GM19467 (cell line): ENCODE data around the gene PDZK1IP1.
"Not testable (repeated sequence)": the region's sequence is repeated elsewhere in the genome, so short reads cannot be mapped to it uniquely, and the experiment has no call there.

ENCODE experiments used
- ATAC-seq: cut with Tn5 transposase; IDR thresholded peaks from one replicate; pipeline ENCODE4 v1.9.1; 2021; ENCODE audit warnings: mild to moderate bottlenecking, moderate library complexity; ENCODE audit not compliant: unreplicated experiment

The PDZK1IP1 gene

GRCh38 chr1:47181955-47182675 lies 7.7 kb downstream of the PDZK1IP1 start:
- ATAC-seq, result no peak

DNA sequence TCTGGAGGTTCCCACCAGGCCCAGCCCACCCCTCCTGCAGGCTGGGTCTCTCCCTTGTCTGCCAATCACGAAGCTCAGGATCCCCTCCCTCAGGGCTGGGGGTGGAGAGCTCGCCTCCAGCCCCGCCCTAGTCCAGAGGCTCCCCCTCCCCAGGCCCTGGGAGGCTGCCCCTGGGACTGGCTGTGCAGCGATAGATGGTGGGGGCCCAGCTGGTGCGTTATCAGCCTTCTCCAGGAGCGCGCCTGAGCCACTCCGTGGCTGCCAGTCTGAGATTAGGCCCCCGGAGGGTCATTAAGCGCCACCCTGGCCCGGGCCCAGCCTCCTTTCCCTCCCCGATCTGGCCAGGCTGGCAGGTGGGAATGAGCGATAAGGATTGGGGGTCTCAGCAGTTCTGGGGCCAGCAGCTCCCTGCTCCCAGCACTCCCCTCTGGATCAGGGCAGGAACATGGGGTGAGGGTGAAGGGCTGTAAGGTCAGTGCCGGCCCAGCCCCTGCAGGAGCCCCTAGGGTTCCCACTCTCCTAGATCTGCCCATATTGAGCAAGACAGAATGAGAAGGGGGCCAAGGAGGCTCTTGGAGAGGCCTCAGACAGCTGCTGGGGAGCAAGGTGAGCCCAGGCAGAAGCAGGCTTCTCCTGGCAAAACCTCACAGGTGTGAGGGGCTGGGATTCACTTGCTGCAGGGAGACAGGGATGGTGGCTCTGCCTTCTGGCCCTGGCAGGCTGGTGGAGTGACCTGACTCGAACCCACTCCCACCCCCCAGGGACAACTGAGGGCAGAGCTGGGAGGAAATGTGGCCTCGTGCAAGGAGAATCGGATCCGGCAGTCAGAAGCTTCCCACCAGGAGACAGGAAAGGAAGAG lies 8.5 kb downstream of the PDZK1IP1 start:
- ATAC-seq, result no peak

- no peak for ATAC-seq
Observed at GRCh38 chr1:47180603-47181094, 9.2 kb downstream of the PDZK1IP1 start.

DNA sequence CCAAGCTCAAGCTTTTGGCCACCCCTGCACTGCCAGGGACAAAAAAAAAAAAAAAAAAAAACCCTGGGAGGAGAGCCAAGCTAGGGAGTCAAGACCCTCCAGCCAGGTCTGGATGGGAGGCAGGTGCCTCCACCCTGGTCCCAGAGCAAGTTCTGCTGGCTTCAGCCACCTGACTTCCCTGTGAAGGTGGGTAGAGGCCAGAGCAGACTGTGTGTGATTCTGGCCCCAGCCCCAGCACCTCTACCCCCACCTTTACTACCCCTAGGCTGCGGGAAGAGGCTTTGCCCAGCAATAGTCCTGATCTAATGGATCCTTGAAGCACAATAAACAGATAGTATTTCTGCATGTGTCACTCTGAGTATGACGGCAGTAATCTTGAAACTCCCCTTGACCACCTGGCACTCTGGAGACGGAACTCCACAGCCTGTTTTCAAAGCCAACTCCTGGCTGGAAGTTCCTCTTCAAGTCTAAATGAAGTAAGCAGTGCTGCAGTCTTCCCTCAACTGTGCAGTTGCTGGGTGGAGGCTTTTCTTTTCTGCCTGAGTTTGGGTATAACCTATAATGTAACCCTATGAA lies 9.8 kb downstream of the PDZK1IP1 start:
- ATAC-seq, result no peak

GRCh38 chr1:47179017-47179987 lies 10.5 kb downstream of the PDZK1IP1 start:
- ATAC-seq, result peak; percentile 79

GRCh38 chr1:47178654-47179016 lies 11.2 kb downstream of the PDZK1IP1 start:
- no peak for ATAC-seq

- ATAC-seq, result no peak
Observed at GRCh38 chr1:47178020-47178419, 11.8 kb downstream of the PDZK1IP1 start.

GRCh38 chr1:47175227-47175934 lies 14.5 kb downstream of the PDZK1IP1 start:
- no peak for ATAC-seq

DNA sequence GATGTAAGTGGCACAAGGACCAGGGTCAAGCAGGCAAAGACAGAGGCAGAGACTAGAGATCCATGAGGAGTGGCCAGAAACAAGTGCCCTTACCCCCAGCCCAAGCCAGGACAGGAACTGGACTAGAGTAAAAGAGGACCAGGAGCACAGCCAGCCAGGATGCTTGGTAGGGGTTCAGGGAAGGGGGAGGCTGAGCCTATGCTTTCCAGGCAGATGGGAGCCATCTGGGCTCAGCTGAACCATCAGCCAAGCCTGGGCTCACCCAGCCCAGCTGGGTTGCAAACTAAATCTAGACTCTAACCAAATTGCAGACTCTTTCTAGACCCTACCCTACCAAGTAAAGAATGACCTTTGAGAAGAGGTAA lies 15.2 kb downstream of the PDZK1IP1 start:
- no peak for ATAC-seq

DNA sequence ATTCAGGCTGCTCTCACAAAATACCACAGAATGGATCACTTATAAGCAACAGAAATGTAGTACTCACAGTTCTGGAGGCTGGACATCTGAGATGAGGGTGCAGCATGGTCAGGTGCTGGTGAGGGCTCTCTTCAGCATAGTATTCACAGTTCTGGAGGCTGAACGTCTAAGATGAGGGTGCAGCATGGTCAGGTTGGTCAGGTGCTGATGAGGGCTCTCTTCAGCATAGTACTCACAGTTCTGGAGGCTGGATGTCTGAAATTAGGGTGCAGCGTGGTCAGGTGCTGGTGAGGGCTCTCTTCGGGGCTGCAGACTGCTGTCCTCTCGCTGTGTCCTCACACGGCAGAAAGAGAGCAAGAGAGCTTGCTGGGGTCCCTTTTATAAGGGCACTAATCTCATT lies 17.1 kb downstream of the PDZK1IP1 start:
- no peak for ATAC-seq

DNA sequence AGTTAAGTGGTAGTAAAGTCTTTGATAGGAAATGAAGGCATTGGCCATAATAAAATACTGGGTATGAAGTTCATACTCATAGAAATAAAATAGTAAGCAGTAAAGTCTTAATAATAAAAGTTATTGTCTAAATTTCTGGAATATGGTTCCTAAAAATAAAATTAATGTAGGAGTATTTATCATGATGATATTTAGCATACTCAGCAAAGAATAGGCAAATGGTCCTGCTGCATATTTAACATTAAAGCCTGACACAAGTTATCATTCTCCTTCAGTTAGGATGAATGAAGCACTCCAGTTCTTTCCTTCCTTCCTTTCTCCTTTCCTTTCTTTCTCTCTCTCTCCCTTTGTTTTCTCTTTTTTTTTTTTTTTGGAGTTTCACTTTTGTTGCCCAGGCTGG lies 25.3 kb downstream of the PDZK1IP1 start:
- no peak for ATAC-seq

- ATAC-seq, result no peak
Observed at GRCh38 chr1:47161298-47162040, 28.4 kb downstream of the PDZK1IP1 start.

GRCh38 chr1:47160716-47161115 lies 29.1 kb downstream of the PDZK1IP1 start:
- ATAC-seq, result no peak

- ATAC-seq, result not testable (repeated sequence)
Observed at GRCh38 chr1:47157957-47158356, 31.9 kb downstream of the PDZK1IP1 start.

DNA sequence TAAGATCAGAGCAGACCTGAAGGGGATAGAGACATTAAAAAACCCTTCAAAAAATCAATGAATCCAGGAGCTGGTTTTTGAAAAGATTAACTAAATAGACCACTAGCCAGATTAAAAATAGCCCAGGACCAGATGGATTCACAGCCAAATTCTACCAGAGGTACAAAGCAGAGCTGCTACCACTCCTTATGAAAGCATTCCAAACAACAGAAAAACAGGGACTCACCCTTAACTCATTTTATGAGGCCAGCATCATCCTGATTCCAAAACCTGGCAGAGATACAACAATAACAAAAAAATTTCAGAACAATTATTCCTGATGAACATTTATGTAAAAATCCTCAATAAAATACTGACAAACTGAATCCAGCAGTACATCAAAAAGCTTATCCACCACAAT lies 33.4 kb downstream of the PDZK1IP1 start:
- not testable (repeated sequence) for ATAC-seq

DNA sequence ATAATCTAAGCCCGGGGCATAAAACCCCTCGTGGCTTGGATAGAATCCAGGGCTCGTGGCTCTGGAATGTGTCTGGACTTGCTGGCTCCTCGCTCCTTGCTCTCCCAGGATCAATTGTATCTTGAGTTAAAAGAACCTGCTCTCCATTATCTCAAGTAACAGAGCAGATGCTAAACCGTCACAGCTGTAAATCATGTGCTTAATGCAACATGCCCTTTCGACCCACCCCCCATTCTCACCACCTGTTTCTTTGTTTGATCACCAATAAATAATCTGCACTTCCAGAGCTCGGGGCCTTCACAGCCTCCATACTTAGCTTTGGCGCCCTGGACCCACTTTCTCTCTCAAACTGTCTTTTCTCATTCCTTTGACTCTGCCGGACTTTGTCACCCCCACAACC lies 40.7 kb downstream of the PDZK1IP1 start:
- not testable (repeated sequence) for ATAC-seq

GRCh38 chr1:47147047-47147785 lies 42.6 kb downstream of the PDZK1IP1 start:
- no peak for ATAC-seq

- not testable (repeated sequence) for ATAC-seq
Observed at GRCh38 chr1:47146495-47146894, 43.3 kb downstream of the PDZK1IP1 start.

DNA sequence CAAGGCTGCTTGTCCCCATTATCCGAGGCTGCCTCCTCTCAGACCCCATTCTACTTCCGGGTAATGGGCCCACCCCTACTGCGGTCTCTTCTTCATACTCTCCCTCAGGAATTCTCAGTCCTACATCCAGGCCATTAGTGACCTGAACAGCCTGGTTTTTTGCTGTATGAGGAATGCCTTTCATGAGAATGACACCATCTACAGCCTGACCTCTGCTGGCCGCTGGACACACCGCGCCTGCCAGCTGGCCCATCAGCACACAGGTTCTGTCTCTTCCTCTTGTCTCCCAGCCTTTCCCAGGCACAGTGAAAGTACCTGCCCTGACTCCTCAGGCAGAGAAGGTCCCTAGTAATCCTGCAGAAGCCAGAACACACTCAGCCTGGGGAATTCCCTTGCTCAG lies 46.2 kb downstream of the PDZK1IP1 start:
- not testable (repeated sequence) for ATAC-seq
